Heart left ventricle (tissue), 16 donors: ENCODE results near the gene VANGL1. TPM values are rescaled to one million over a fixed set of nuclear protein-coding genes. Genes with fewer than 3 reads are reported as not detected.

Source experiments
- ATAC-seq, 4 donors: fragments of 200-7000 bp; cut with Tn5 transposase; one replicate each; pipeline ENCODE4 v1.9.1; 2020 to 2022; ENCODE audit warnings: moderate library complexity in 4 of 4, mild to moderate bottlenecking in 3 of 4, moderate number of reproducible peaks in 1 of 4
- DNase-seq, 5 donors: peaks; one replicate each; pipeline ENCODE4 v3.0.0-alpha.2; 2020
- H3K27ac ChIP-seq, 12 donors: fragments of 200-600 bp; sonication (generic) in 4 of 12; one replicate each; pipeline versions ENCODE4 v1.5.0 to v1.8.0; 2016 to 2022; ENCODE audit warnings: mild to moderate bottlenecking in 2 of 12
- H3K27me3 ChIP-seq, 9 donors: fragments of 200-600 bp; sonication (generic) in 2 of 9; one replicate each; pipeline versions ENCODE4 v1.5.1 to v1.8.0; 2016 to 2022; ENCODE audit warnings: mild to moderate bottlenecking in 3 of 9
- H3K36me3 ChIP-seq, 9 donors: fragments of 200-600 bp; sonication (generic) in 2 of 9; one replicate each; pipeline versions ENCODE4 v1.5.0 to v1.8.0; 2018 to 2022; ENCODE audit warnings: mild to moderate bottlenecking in 2 of 9
- H3K4me1 ChIP-seq, 12 donors: fragments of 200-600 bp; sonication (generic) in 4 of 12; one replicate each; pipeline versions ENCODE4 v1.5.0 to v1.8.0; 2016 to 2022; ENCODE audit warnings: mild to moderate bottlenecking in 3 of 12
- H3K4me3 ChIP-seq, 12 donors: fragments of 200-600 bp; sonication (generic) in 4 of 12; one replicate each; pipeline versions ENCODE4 v1.5.0 to v1.8.0; 2017 to 2022; ENCODE audit warnings: mild to moderate bottlenecking in 9 of 12, moderate library complexity in 4 of 12
- H3K9me3 ChIP-seq, 12 donors: fragments of 200-600 bp; sonication (generic) in 4 of 12; one replicate each; pipeline versions ENCODE4 v1.5.0 to v1.8.0; 2016 to 2022; ENCODE audit warnings: mild to moderate bottlenecking in 1 of 12
- CTCF ChIP-seq, 12 donors: fragments of 200-600 bp; sonication (generic) in 4 of 12; IDR thresholded peaks; one replicate each; pipeline versions ENCODE4 v1.5.0 to v1.8.0; 2018 to 2022; ENCODE audit warnings: antibody characterized with exemption in 12 of 12, mild to moderate bottlenecking in 5 of 12
- POLR2A ChIP-seq, 2 donors: fragments of 450-650 bp; IDR thresholded peaks; one replicate each; pipeline ENCODE4 v1.6.1; 2017; ENCODE audit warnings: antibody characterized with exemption in 2 of 2, mild to moderate bottlenecking in 2 of 2, moderate library complexity in 2 of 2
- WGBS, 4 donors: extraction: QIAGEN DNeasy Blood & Tissue Kit in 2 of 4; methylation state at CpG; one replicate each; pipeline versions ENCODE4 v1.1.5 to v1.1.7; 2013 to 2018; 5-methylcytosine and 5-hydroxymethylcytosine counted together
- intact Hi-C, 10 donors: fragments of 100-400 bp; cut with DNase I; formaldehyde crosslinking; loops; one replicate each; pipeline versions ENCODE4 v1.11.1 to v1.14.2; 2022
- polyA plus RNA-seq, 2 donors: library from polyadenylated mRNA; stranded (reverse); fragments of 200-250 nt; gene quantifications; one replicate each; pipeline ENCODE4 v1.2.3, GENCODE V29; 2013
- total RNA-seq, 9 donors: library from RNA; depleted of rRNA in 2 of 9; stranded (reverse); fragments of >200 nt in 2 of 9; fragmentation: NEBNext Ultra II Directional in 3 of 9; extraction: Animal tissue kit (Norgen Biotek cat#: 25700) in 3 of 9; gene quantifications; one replicate each; pipeline versions ENCODE4 v1.1.0 to v1.2.4, GENCODE V29; 2016 to 2023
- donor health status: ischemic (EF 13 %, LVEDD 7.1; RV severe dilation, severe dysfunction).
- donor health status: healthy with polysubstance abuse.
- donor health status: DM: no; HTN: yes; CAD: no.
- donor health status: DM: no; HTN: no; CAD: no.
- donor health status: ischemic (EF 25% LVEDD 6.9; RV normal size, moderate dysfunction).
- donor health status: ischemic (EF 25% LVEDD 5.7; RV mildly dilated, moderate dysfunction).
- donor health status: healthy.
- donor health status: DM: yes; HTN: yes; CAD: no.
- donor health status: ischemic (EF 35%, LVEDD 5.7; RV mildly dilated, moderate dysfunction).
- donor health status: nonischemic (EF 11% LVEDD 7.7; RV severe dilation, severe dysfunction).
- donor health status: DM: yes; HTN: yes; CAD: no.
- donor health status: PGD.
- donor health status: ischemic (EF 29% LVEDD 5.4; RV normal size, mild dysfunction).
- donor health status: nonischemic (EF 23%, LVEDD 6.1; RV moderate dilation, normal function).

VANGL1 gene
- total and polyA plus RNA-seq, 11 donors: 1.4 to 11.5 (median 6.9) TPM

GRCh38 chr1:115687744-115688143 is 46.0 kb downstream of the VANGL1 start:
- intact Hi-C loops: no loop called here
- DNase-seq (no peak), ATAC-seq (no peak)
- H3K4me1 ChIP-seq: peaks cover 0 to 8% (median 0%) of the 10 kb centered on the region in 12 donors
- H3K4me3 ChIP-seq: no peak overlapping the region
- peaks cover 0 to 93% (median 62%) of the 10 kb centered on the region in 9 donors for H3K36me3 ChIP-seq
- TF ChIP-seq POLR2A (IDR thresholded peaks at IDR 0.05): no peak
- TF ChIP-seq CTCF (IDR thresholded peaks at IDR 0.05): no peak
- no peak overlapping the region for H3K27ac ChIP-seq
- no peaks in the 10 kb centered on the region for H3K27me3 ChIP-seq
- H3K9me3 ChIP-seq: no peaks in the 10 kb centered on the region
- WGBS, 4 donors: 93 to 98% (median 96%) methylated on average over 3 of the region's 3 CpGs

- WGBS, 4 donors: 93 to 95% (median 95%) methylated on average over 8 of the region's 8 CpGs
- H3K27me3 ChIP-seq: no peaks in the 10 kb centered on the region
- TF ChIP-seq POLR2A (IDR thresholded peaks at IDR 0.05): no peak
- no peak for TF ChIP-seq CTCF (IDR thresholded peaks at IDR 0.05)
- ATAC-seq (no peak), DNase-seq (no peak)
- no peaks in the 10 kb centered on the region for H3K9me3 ChIP-seq
- no peak overlapping the region for H3K4me3 ChIP-seq
- peaks cover 0 to 67% (median 35%) of the 10 kb centered on the region in 9 donors for H3K36me3 ChIP-seq
- H3K27ac ChIP-seq: no peak overlapping the region
- intact Hi-C loops: no loop called here
- peaks cover 0 to 8% (median 0%) of the 10 kb centered on the region in 12 donors for H3K4me1 ChIP-seq
Measured at GRCh38 chr1:115690972-115691371, 49.2 kb downstream of the VANGL1 start.

- peaks cover 0 to 8% (median 0%) of the 10 kb centered on the region in 12 donors for H3K4me1 ChIP-seq
- no peaks in the 10 kb centered on the region for H3K27me3 ChIP-seq
- no peak overlapping the region for H3K27ac ChIP-seq
- TF ChIP-seq CTCF (IDR thresholded peaks at IDR 0.05) (no peak), POLR2A (IDR thresholded peaks at IDR 0.05) (no peak)
- intact Hi-C loops: no loop called here
- peaks cover 0 to 56% (median 27%) of the 10 kb centered on the region in 9 donors for H3K36me3 ChIP-seq
- peak; percentile 47 to 80 (median 66) for ATAC-seq
- 56 to 76% (median 68%) methylated on average over 4 of the region's 4 CpGs for WGBS, 4 donors
- DNase-seq: peak in 1 of 5 donors; percentile 53
- no peaks in the 10 kb centered on the region for H3K9me3 ChIP-seq
- no peak overlapping the region for H3K4me3 ChIP-seq
Measured at GRCh38 chr1:115692224-115692623, 50.5 kb downstream of the VANGL1 start.

GRCh38 chr1:115694805-115695204 is 53.0 kb downstream of the VANGL1 start:
- TF ChIP-seq POLR2A (IDR thresholded peaks at IDR 0.05) (no peak), CTCF (IDR thresholded peaks at IDR 0.05) (no peak)
- Histone ChIP-seq H3K4me1 (peaks cover 0 to 8% (median 0%) of the 10 kb centered on the region in 12 donors), H3K4me3 (no peak overlapping the region), H3K27ac (no peak overlapping the region), H3K36me3 (peaks cover 0 to 44% (median 31%) of the 10 kb centered on the region in 9 donors), H3K27me3 (no peaks in the 10 kb centered on the region), H3K9me3 (no peaks in the 10 kb centered on the region)
- DNase-seq (no peak), ATAC-seq (no peak)
- WGBS, 4 donors: 82 to 98% (median 89%) methylated on average over 3 of the region's 3 CpGs
- intact Hi-C loops: no loop called here
